GM10248 (cell line): Measurements from ENCODE around the gene KLHL30.

Experiments used
- CTCF ChIA-PET: fragments of 300-600 bp; sonication (Branson Sonifier 250); formaldehyde crosslinking; extraction: SDS; loops from one replicate; lab custom pipeline; 2021; ENCODE audit warnings: antibody characterized with exemption; lab: Yijun Ruan, JAX
- POLR2A ChIA-PET: fragments of 350-650 bp; sonication (Branson Sonifier 250); formaldehyde crosslinking; extraction: SDS; loops from one replicate; lab custom pipeline; 2020; ENCODE audit warnings: antibody characterized with exemption; lab: Yijun Ruan, JAX
- DNase-seq: peaks from one replicate; pipeline ENCODE4 v3.0.0; 2012; ENCODE audit errors: extremely low spot score
- TF ChIP-seq, protein P1 (sequence below): IDR thresholded peaks from 2 replicates; pipeline ENCODE4 v1.5.1; 2012; ENCODE audit warnings: mild to moderate bottlenecking, low read depth; ENCODE audit errors: extremely low read depth, missing control alignments, control extremely low read depth

The KLHL30 gene

DNA sequence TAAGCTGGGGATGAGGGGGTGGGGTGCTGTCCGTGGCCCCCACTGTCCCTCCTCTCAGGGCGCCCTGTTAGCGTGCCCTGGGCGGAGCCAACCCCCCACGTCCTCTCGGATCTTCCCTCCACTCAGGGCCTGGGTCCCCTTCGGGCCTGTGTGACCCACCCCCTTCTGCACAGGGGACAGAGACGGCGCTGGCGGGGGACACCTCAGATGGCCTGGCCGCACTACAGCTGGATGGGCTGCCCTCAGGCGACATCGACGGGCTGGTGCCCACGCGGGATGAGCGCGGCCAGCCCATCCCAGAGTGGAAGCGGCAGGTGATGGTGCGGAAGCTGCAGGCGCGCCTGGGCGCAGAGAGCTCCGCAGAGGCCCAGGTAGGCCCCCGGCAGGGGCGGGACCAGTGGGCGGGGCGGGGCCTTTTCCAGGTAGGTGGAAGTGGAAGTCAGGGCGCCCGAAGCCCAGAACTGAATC, 9.9 kb upstream of the KLHL30 start:
- ChIA-PET CTCF (interaction anchor here (1.0 to 1.1 kb wide), 2 partner anchors 11 to 13 kb away, joined by 3 to 5 read pairs; no protein-coding TSS in a partner anchor), POLR2A (no interaction called here)
- TF ChIP-seq, protein P1, sequence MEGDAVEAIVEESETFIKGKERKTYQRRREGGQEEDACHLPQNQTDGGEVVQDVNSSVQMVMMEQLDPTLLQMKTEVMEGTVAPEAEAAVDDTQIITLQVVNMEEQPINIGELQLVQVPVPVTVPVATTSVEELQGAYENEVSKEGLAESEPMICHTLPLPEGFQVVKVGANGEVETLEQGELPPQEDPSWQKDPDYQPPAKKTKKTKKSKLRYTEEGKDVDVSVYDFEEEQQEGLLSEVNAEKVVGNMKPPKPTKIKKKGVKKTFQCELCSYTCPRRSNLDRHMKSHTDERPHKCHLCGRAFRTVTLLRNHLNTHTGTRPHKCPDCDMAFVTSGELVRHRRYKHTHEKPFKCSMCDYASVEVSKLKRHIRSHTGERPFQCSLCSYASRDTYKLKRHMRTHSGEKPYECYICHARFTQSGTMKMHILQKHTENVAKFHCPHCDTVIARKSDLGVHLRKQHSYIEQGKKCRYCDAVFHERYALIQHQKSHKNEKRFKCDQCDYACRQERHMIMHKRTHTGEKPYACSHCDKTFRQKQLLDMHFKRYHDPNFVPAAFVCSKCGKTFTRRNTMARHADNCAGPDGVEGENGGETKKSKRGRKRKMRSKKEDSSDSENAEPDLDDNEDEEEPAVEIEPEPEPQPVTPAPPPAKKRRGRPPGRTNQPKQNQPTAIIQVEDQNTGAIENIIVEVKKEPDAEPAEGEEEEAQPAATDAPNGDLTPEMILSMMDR, result no peak
- no peak for DNase-seq

DNA sequence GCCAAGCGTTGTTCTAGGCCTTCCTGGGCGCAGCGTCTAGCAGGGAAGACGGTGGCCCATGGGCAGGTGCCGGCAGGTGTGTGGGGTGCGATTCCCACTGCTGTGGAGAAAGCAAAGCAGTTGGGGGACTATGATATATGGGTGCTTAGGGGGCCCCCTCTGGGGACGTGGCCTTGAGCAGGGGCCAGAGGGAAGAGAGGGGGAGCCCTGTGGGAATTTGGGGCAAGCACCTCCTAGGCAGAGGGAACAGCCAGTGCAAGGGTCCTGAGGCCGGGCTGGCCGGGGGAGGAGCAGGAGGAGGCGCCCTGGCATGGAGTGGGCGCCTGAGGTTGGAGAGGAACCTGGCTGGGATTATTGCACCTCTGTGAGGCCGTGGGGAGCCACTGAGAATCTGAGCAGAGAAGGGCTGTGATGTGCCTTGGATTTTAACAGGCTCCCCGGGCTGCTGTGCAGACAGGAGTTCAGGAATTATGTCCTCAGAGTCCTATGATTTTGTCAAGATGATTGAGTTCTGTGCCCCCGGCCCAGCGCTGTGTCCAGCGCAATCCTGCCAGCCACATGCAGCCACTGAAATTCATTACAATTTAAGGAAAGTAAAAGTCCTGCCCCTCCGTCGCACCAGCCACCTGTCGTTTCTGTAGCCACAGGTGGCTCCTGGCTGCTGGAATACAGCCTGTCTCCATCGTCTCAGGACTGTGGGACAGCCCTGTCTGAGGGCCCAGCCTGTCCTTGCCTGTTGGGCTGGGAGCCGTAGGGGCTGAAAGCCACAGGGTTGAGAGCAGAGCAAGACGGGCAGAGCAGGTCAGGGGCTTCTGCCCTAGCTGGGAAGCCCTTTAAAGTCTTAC, 9.1 kb upstream of the KLHL30 start:
- ChIA-PET CTCF (interaction anchor here (1.1 to 1.3 kb wide), 2 partner anchors 9 to 14 kb away, joined by 5 read pairs; partner anchors contain the start of gene KLHL30), POLR2A (no interaction called here)
- DNase-seq, result no peak
- TF ChIP-seq, protein P1, result no peak

DNA sequence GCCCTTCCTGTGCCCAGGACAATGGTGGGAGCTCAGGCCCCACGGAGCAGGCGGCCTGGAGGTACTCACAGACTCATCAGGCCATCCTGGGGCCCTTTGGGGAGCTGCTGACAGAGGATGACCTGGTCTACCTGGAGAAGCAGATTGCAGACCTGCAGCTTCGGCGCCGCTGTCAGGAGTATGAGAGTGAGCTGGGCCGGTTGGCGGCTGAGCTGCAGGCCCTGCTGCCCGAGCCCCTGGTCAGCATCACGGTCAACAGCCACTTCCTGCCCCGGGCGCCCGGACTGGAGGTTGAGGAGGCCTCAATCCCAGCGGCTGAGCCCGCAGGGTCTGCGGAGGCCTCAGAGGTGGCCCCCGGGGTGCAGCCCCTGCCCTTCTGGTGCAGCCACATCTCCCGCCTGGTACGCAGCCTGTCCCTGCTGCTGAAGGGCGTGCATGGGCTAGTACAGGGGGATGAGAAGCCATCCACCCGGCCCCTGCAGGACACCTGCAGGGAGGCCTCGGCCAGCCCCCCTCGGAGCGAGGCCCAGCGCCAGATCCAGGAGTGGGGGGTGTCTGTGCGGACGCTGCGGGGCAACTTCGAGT, 8.3 kb upstream of the KLHL30 start:
- ChIA-PET CTCF (interaction anchor here (1.3 kb wide), 1 partner anchor 8 kb away, joined by 5 read pairs; the partner anchor contains the start of gene KLHL30), POLR2A (interaction anchor here (0.5 kb wide), 1 partner anchor 335 kb away, joined by 3 read pairs; no protein-coding TSS in a partner anchor)
- DNase-seq, result no peak
- TF ChIP-seq, protein P1, result no peak

DNA sequence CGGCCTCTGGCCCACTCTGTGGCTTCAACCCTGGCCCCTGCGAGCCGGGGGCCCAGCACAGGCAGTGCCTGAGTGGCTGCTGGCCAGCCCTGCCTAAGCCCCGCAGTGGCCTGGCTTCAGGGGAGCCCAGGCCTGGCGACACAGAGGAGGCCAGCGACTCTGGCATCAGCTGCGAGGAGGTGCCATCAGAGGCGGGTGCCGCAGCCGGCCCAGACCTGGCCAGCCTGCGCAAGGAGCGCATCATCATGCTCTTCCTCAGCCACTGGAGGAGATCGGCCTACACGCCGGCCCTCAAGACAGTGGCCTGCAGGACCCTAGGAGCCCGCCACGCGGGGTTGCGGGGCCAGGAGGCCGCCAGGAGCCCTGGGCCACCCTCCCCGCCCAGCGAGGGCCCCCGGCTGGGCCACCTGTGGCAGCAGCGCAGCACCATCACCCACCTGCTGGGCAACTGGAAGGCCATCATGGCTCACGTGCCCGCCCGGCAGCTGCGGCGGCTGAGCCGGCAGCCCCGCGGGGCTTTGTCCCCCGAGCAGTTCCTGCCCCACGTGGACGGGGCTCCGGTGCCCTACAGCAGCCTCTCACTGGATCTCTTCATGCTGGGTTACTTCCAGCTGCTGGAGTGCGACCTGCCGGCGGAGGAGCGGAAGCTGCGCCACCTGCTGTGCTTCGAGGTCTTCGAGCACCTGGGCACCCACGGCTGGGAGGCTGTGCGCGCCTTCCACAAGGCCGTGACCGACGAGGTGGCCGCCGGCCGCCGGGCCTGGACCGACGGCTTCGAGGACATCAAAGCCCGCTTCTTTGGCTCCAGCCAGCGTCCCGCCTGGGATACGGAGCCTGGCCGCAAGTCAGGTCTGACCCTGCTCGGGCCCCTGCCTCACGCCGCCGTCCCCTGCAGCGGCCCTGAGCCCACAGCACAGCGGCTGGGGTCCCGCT, 7.5 kb upstream of the KLHL30 start:
- POLR2A ChIA-PET, result no interaction called here
- CTCF ChIA-PET, result interaction anchor here (1.3 kb wide), 2 partner anchors 8 kb away, joined by 4 to 5 read pairs; partner anchors contain the start of gene KLHL30
- TF ChIP-seq, protein P1, result no peak
- DNase-seq, result no peak

DNA sequence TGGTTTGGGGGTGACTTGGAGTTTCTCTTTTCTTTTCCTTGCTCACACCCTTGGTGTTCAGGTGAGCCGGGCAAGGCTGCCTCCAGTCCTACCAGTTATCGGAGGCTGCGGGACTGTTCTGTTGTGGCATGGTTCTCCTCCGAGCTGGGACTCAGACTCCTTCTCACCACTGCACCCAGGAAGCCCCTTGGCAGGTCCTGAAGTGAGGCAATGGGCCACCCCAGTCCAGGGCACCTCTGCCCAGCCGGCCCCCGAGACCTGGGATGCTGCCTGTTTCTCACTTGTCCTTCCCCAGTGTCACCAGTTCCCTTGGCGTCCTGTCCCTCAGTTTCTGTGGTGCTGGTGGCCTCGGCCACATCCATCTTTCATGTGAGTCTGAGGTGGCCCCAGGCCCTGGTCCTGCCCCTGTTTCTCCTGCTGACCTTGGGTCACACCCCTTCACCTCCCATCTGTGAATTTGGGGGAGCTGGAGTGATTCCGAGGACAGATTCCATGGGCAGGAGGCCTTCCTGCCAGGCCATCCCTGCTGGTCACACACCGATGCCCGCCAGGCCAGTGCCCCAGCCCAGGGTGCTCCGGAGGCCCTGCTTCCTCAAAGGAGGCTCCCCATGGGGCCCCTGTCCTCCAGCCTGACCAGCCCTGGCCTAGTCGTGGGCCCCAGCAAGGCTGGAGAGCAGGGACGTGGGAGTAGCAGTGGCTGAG, 6.6 kb upstream of the KLHL30 start:
- ChIA-PET POLR2A (no interaction called here), CTCF (interaction anchor here (1.3 to 1.5 kb wide), 2 partner anchors 7 to 131 kb away, joined by 4 to 6 read pairs; no protein-coding TSS in a partner anchor)
- no peak for DNase-seq
- TF ChIP-seq, protein P1, result no peak
